HG02884 (cell line): ENCODE measurements around the gene NDUFS7.

Experiments used
- ATAC-seq: cut with Tn5 transposase; IDR thresholded peaks from one replicate; pipeline ENCODE4 v1.9.1; 2021; ENCODE audit warnings: mild to moderate bottlenecking, moderate library complexity; ENCODE audit not compliant: unreplicated experiment

NDUFS7 gene

GRCh38 chr19:1364070-1364704 is 19.5 kb upstream of the NDUFS7 start:
- no peak for ATAC-seq

GRCh38 chr19:1365319-1366269 is 18.1 kb upstream of the NDUFS7 start:
- no peak for ATAC-seq

- no peak for ATAC-seq
These were observed 17.4 kb upstream of the NDUFS7 start for GRCh38 chr19:1366296-1366695.

GRCh38 chr19:1366899-1367870 is 16.5 kb upstream of the NDUFS7 start:
- no peak for ATAC-seq

GRCh38 chr19:1369214-1369805 is 14.4 kb upstream of the NDUFS7 start:
- ATAC-seq: no peak

GRCh38 chr19:1370579-1371361 is 12.9 kb upstream of the NDUFS7 start:
- ATAC-seq: no peak

GRCh38 chr19:1373042-1373533 is 10.6 kb upstream of the NDUFS7 start:
- ATAC-seq: no peak

GRCh38 chr19:1373534-1374249 is 10.0 kb upstream of the NDUFS7 start:
- ATAC-seq: no peak

- no peak for ATAC-seq
These were observed 9.5 kb upstream of the NDUFS7 start for GRCh38 chr19:1374250-1374577.

- no peak for ATAC-seq
These were observed 7.3 kb upstream of the NDUFS7 start for GRCh38 chr19:1376415-1376805.

- ATAC-seq: no peak
These were observed 6.3 kb upstream of the NDUFS7 start for GRCh38 chr19:1377176-1377964.

- no peak for ATAC-seq
These were observed 5.5 kb upstream of the NDUFS7 start for GRCh38 chr19:1377965-1378785.

- ATAC-seq: no peak
These were observed 4.4 kb upstream of the NDUFS7 start for GRCh38 chr19:1379126-1379905.

GRCh38 chr19:1379961-1380489 is 3.7 kb upstream of the NDUFS7 start:
- no peak for ATAC-seq

GRCh38 chr19:1382250-1382649 is 1.5 kb upstream of the NDUFS7 start:
- ATAC-seq: no peak

- ATAC-seq: no peak
These were observed 743 bp upstream of the NDUFS7 start for GRCh38 chr19:1383017-1383311.

- ATAC-seq: peak; percentile 14
These were observed 367 bp downstream of the NDUFS7 start for GRCh38 chr19:1384085-1384462.
